ENCODE measurements around the gene TALDO1. TPM values are rescaled to one million over a fixed set of nuclear protein-coding genes. Genes with fewer than 3 reads are reported as not detected.

The TALDO1 gene
- total and polyA plus RNA-seq, 12 donors: 64.3 to 167 (median 145) TPM

- no peak for DNase-seq
- no peaks in the 10 kb centered on the region for H3K36me3 ChIP-seq (replicated peaks in 1 of 2)
- peaks cover 22% of the 10 kb centered on the region for H3K27me3 ChIP-seq
- WGBS, 4 donors: 54 to 74% (median 66%) methylated on average over 10 to 19 of the region's 19 CpGs
- H3K9me3 ChIP-seq (replicated peaks in 1 of 3): no peaks in the 10 kb centered on the region
- H3K27ac ChIP-seq: no peak overlapping the region
- TF ChIP-seq CTCF (IDR thresholded peaks at IDR 0.05) (no peak), POLR2A (IDR thresholded peaks at IDR 0.05) (no peak)
- peaks cover 15 to 34% of the 10 kb centered on the region in 2 donors for H3K4me1 ChIP-seq (replicated peaks in 1 of 2)
- intact Hi-C loops (cut with DNase I): loop anchor here (2.0 to 10.0 kb wide), 4 partner anchors 61 to 172 kb away; no protein-coding TSS in a partner anchor
- no peak overlapping the region for H3K4me3 ChIP-seq
Observed at GRCh38 chr11:724049-724777, 23.1 kb upstream of the TALDO1 start.

- no peaks in the 10 kb centered on the region for H3K9me3 ChIP-seq (replicated peaks in 1 of 3)
- H3K27ac ChIP-seq: no peak overlapping the region
- TF ChIP-seq POLR2A (IDR thresholded peaks at IDR 0.05): no peak
- TF ChIP-seq CTCF (IDR thresholded peaks at IDR 0.05): no peak
- no peak for DNase-seq
- peaks cover 22% of the 10 kb centered on the region for H3K27me3 ChIP-seq
- H3K36me3 ChIP-seq (replicated peaks in 1 of 2): no peaks in the 10 kb centered on the region
- no peak overlapping the region for H3K4me3 ChIP-seq
- peaks cover 15 to 34% of the 10 kb centered on the region in 2 donors for H3K4me1 ChIP-seq (replicated peaks in 1 of 2)
- intact Hi-C loops (cut with DNase I): loop anchor here (2.0 to 10.0 kb wide), 4 partner anchors 62 to 173 kb away; no protein-coding TSS in a partner anchor
- WGBS, 4 donors: 58 to 72% (median 70%) methylated on average over 4 to 18 of the region's 18 CpGs
Observed at GRCh38 chr11:724778-725386, 22.4 kb upstream of the TALDO1 start.

- DNase-seq: no peak
- no peaks in the 10 kb centered on the region for H3K36me3 ChIP-seq (replicated peaks in 1 of 2)
- 0 to 10% (median 4%) methylated on average over 7 to 53 of the region's 53 CpGs for WGBS, 4 donors
- H3K4me3 ChIP-seq: peak overlapping the region in 1 of 4 donors; percentile 1
- TF ChIP-seq POLR2A (IDR thresholded peaks at IDR 0.05): no peak
- H3K4me1 ChIP-seq (replicated peaks in 1 of 2): peaks cover 14 to 33% of the 10 kb centered on the region in 2 donors
- intact Hi-C loops (cut with DNase I): loop anchor here in 1 of 2 donors (2.0 to 10.0 kb wide), 2 partner anchors 63 to 171 kb away; no protein-coding TSS in a partner anchor
- H3K27ac ChIP-seq: peak overlapping the region in 3 of 5 donors; percentile 63 to 85 (median 80)
- H3K27me3 ChIP-seq: peaks cover 22% of the 10 kb centered on the region
- H3K9me3 ChIP-seq (replicated peaks in 1 of 3): no peaks in the 10 kb centered on the region
Observed at GRCh38 chr11:725624-726202, 21.6 kb upstream of the TALDO1 start.

- no peak for TF ChIP-seq CTCF (IDR thresholded peaks at IDR 0.05)
- no peak for TF ChIP-seq POLR2A (IDR thresholded peaks at IDR 0.05)
- H3K27me3 ChIP-seq: peaks cover 18% of the 10 kb centered on the region
- DNase-seq: peak in 6 of 7 donors; percentile 62 to 76 (median 75)
- peaks cover 11 to 26% of the 10 kb centered on the region in 2 donors for H3K4me1 ChIP-seq (replicated peaks in 1 of 2)
- no peaks in the 10 kb centered on the region for H3K36me3 ChIP-seq (replicated peaks in 1 of 2)
- H3K27ac ChIP-seq: peak overlapping the region in 4 of 5 donors; percentile 43 to 85 (median 72)
- 7 to 41% (median 21%) methylated on average over 9 to 61 of the region's 61 CpGs for WGBS, 4 donors
- no peaks in the 10 kb centered on the region for H3K9me3 ChIP-seq (replicated peaks in 1 of 3)
- intact Hi-C loops (cut with DNase I): loop anchor here in 1 of 2 donors (10.0 kb wide), 1 partner anchor 172 kb away; no protein-coding TSS in a partner anchor
- peak overlapping the region in 1 of 4 donors; percentile 1 for H3K4me3 ChIP-seq
Observed at GRCh38 chr11:726278-727220, 20.7 kb upstream of the TALDO1 start.
